ENCODE data around the gene ZNRF2.
"Not testable (repeated sequence)": the region's sequence is repeated elsewhere in the genome, so short reads cannot be mapped to it uniquely, and the experiment has no call there.

ZNRF2 gene

DNA sequence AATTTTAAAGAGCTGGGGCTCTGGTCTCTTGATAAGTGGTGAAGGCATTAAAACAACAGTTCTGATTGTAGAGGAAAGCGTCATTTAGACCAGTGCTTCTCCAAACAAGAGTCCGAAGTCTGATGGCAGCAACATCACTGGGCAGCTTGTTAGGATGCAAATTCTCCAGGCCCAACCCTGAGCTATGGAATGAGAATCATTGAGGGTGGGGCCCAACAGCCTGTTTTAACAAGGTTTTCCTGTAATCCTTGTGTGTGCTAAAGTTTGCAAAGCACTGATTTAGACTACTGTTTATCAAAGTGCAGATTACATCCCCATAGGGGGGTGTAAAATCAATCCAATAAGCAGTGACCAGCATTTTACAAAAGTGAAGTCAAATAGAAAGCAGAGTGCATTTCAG lies 2.6 kb upstream of the ZNRF2 start:
- POLR2A ChIA-PET = no interaction called here

DNA sequence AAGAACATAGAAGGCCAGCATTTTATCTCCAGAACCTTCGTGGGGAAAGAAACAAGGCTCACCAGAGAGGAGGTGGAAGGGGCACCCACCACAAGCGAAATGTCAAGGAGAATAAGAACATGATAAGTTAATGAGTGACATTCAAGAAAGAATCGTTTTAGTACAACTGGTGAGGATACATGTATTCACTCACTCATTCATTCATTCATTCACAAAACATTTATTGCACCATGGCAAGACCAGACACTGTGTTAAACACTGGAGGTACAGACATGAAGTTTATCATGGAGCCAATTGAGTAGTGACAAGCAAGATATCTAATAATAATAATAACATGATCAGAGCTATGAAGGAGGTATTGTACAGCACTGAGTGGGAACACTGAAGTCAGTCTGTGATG lies 1.7 kb upstream of the ZNRF2 start:
- no peak for DNase-seq (ENCODE audit: extremely low spot score)
- TF ChIP-seq SP1 (IDR thresholded peaks at IDR 0.05) (no peak), L3MBTL2 (conservative IDR thresholded peaks at IDR 0.05) (no peak), CTBP1 (IDR thresholded peaks at IDR 0.05; ENCODE audit: borderline replicate concordance) (no peak), ELF4 (IDR thresholded peaks at IDR 0.05) (no peak)
- POLR2A ChIA-PET = no interaction called here
- CTCF ChIA-PET = no interaction called here

More for the DNA sequence above, 2.6 kb upstream of the ZNRF2 start:
- TF ChIP-seq, protein P1, sequence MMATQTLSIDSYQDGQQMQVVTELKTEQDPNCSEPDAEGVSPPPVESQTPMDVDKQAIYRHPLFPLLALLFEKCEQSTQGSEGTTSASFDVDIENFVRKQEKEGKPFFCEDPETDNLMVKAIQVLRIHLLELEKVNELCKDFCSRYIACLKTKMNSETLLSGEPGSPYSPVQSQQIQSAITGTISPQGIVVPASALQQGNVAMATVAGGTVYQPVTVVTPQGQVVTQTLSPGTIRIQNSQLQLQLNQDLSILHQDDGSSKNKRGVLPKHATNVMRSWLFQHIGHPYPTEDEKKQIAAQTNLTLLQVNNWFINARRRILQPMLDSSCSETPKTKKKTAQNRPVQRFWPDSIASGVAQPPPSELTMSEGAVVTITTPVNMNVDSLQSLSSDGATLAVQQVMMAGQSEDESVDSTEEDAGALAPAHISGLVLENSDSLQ (IDR thresholded peaks at IDR 0.05) = no peak
- no peak for DNase-seq (ENCODE audit: extremely low spot score)
- CTCF ChIA-PET = no interaction called here

DNA sequence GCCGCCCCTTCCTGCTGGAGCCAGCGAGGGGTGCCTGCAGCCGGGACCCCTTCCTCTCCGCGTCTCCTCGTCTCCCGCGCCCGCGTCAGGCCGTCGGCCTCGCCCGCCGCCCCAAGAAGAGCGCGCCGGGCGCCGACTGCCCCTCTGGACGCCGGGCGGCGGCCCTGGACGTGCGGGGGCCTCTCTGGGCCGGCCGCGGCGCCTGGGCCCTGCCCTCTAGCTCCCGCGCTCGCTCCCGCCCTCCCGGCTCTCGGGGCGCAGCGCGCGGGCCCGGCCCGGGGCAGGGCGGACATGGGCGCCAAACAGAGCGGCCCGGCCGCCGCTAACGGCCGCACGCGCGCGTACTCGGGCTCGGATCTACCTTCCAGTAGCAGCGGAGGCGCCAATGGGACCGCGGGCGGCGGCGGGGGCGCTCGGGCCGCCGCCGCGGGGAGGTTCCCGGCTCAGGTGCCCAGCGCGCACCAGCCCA lies 704 bp downstream of the ZNRF2 start:
- ChIA-PET CTCF (interaction anchor here (1.7 kb wide), 1 partner anchor 9 kb away, joined by 4 read pairs; no protein-coding TSS in a partner anchor), POLR2A (interaction anchor here (0.7 kb wide), 1 partner anchor 64 kb away, joined by 3 read pairs; no protein-coding TSS in a partner anchor)
- TF ChIP-seq L3MBTL2 (conservative IDR thresholded peaks at IDR 0.05) = no peak
- no peak for TF ChIP-seq TARDBP (IDR thresholded peaks at IDR 0.05)
- no peak for TF ChIP-seq BHLHE40 (IDR thresholded peaks at IDR 0.05; ENCODE audit: borderline replicate concordance)
- no peak for TF ChIP-seq FOXA1 (IDR thresholded peaks at IDR 0.05)
- TF ChIP-seq FOXM1 (IDR thresholded peaks at IDR 0.05; ENCODE audit: borderline replicate concordance) = no peak
- no peak for TF ChIP-seq FOXK2 (IDR thresholded peaks at IDR 0.05)
- TF ChIP-seq HDGF (IDR thresholded peaks at IDR 0.05; ENCODE audit: borderline replicate concordance) = no peak
- TF ChIP-seq, protein P1 (IDR thresholded peaks at IDR 0.05) = no peak
- TF ChIP-seq ZNF384 (IDR thresholded peaks at IDR 0.05) = no peak
- TF ChIP-seq SUZ12 (IDR thresholded peaks at IDR 0.05) = no peak
- TF ChIP-seq ELF4 (IDR thresholded peaks at IDR 0.05) = no peak
- no peak for TF ChIP-seq SP1 (IDR thresholded peaks at IDR 0.05)
- no peak for TF ChIP-seq NFRKB (IDR thresholded peaks at IDR 0.05)
- TF ChIP-seq CTBP1 (IDR thresholded peaks at IDR 0.05; ENCODE audit: borderline replicate concordance) = no peak
- no peak for TF ChIP-seq LEF1 (IDR thresholded peaks at IDR 0.05; ENCODE audit: borderline replicate concordance)
- TF ChIP-seq ARNT (IDR thresholded peaks at IDR 0.05) = no peak
- no peak for DNase-seq (ENCODE audit: extremely low spot score)

DNA sequence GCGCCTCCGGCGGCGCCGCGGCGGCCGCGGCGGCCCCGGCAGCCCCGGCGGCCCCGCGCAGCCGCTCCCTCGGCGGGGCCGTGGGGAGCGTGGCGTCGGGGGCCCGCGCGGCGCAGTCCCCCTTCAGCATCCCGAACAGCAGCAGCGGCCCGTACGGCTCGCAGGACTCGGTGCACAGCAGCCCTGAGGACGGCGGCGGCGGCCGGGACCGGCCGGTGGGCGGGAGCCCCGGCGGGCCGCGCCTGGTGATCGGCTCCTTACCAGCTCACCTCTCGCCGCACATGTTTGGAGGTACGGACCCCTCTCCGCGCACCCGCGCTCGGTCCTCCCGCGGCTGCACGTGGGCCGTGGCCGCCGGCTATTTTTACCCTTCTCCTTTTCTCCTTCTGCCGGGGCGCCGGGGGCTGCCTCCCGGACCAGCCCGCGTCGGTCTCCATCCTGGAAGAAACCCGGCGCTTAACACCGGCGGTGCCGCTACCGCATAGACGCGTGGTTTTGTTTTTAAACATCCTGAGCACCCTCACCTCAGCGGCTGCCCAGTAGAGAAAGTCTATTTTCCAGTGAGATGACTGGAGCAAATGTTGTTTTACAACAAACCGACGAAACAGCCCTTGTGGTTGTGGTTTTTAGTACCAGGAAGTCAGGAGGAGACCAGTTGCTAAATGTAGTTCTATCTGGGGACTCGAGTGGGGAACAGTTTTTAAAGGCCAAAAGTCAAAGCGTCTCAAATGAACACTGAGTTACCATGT lies 1.3 kb downstream of the ZNRF2 start:
- TF ChIP-seq TARDBP (IDR thresholded peaks at IDR 0.05) = no peak
- TF ChIP-seq ZNF384 (IDR thresholded peaks at IDR 0.05) = no peak
- TF ChIP-seq FOXA1 (IDR thresholded peaks at IDR 0.05) = no peak
- TF ChIP-seq NFRKB (IDR thresholded peaks at IDR 0.05) = no peak
- TF ChIP-seq CTBP1 (IDR thresholded peaks at IDR 0.05; ENCODE audit: borderline replicate concordance) = no peak
- no peak for TF ChIP-seq ARNT (IDR thresholded peaks at IDR 0.05)
- TF ChIP-seq FOXK2 (IDR thresholded peaks at IDR 0.05) = no peak
- no peak for TF ChIP-seq ELF4 (IDR thresholded peaks at IDR 0.05)
- CTCF ChIA-PET = interaction anchor here (1.7 kb wide), 1 partner anchor 10 kb away, joined by 4 read pairs; no protein-coding TSS in a partner anchor
- POLR2A ChIA-PET = no interaction called here
- no peak for DNase-seq (ENCODE audit: extremely low spot score)

DNA sequence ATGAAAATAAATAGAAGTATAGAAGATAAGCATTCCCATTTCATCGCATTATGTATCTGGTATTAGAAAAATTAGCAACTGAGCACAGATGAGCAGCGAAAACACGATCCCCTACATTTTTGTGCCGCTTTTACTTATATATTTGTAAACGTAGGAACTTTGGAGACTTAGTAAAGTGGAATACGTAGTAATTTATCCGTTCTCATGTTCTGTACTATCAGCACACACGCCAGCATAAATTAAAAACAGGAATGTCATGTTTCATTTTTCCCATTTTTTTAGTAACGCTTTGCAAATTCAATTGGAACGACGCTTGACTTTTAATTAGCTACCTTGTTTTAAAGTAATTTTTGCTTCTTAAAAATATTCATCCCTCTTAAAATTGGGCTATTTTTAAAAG lies 2.4 kb downstream of the ZNRF2 start:
- POLR2A ChIA-PET = no interaction called here
- TF ChIP-seq BHLHE40 (IDR thresholded peaks at IDR 0.05; ENCODE audit: borderline replicate concordance) (no peak), FOXA1 (IDR thresholded peaks at IDR 0.05) (no peak), FOXK2 (IDR thresholded peaks at IDR 0.05) (no peak), SP1 (IDR thresholded peaks at IDR 0.05) (no peak), ZNF384 (IDR thresholded peaks at IDR 0.05) (no peak), HDGF (IDR thresholded peaks at IDR 0.05; ENCODE audit: borderline replicate concordance) (no peak), SUZ12 (IDR thresholded peaks at IDR 0.05) (no peak), TARDBP (IDR thresholded peaks at IDR 0.05) (no peak), CTBP1 (IDR thresholded peaks at IDR 0.05; ENCODE audit: borderline replicate concordance) (no peak), LEF1 (IDR thresholded peaks at IDR 0.05; ENCODE audit: borderline replicate concordance) (no peak), FOXM1 (IDR thresholded peaks at IDR 0.05; ENCODE audit: borderline replicate concordance) (no peak), ARNT (IDR thresholded peaks at IDR 0.05) (no peak), NFRKB (IDR thresholded peaks at IDR 0.05) (no peak), ELF4 (IDR thresholded peaks at IDR 0.05) (no peak), L3MBTL2 (conservative IDR thresholded peaks at IDR 0.05) (no peak)
- TF ChIP-seq, protein P1 (IDR thresholded peaks at IDR 0.05) = no peak
- DNase-seq (ENCODE audit: extremely low spot score) = no peak
- CTCF ChIA-PET = no interaction called here

DNA sequence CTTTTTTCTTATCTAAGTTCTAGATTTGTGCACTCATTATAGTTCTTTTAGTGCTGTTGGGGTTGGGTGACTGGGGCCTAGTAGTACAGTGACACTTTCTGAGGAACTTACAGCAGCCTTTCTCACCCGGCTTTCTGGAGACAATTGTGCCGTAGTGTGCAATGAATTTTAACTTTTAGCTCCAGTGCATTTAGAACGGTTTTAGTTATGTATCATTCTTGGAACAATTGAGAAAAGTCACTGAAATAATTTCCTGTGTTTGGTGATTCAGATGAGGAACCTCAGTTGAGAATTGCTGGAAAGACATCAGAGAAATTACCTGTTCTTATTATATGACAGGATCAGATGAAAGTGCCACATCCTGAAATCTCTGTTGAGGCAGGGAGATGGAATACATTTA lies 3.2 kb downstream of the ZNRF2 start:
- POLR2A ChIA-PET; DNase-seq (ENCODE audit: extremely low spot score); CTCF ChIA-PET: not testable (repeated sequence)

DNA sequence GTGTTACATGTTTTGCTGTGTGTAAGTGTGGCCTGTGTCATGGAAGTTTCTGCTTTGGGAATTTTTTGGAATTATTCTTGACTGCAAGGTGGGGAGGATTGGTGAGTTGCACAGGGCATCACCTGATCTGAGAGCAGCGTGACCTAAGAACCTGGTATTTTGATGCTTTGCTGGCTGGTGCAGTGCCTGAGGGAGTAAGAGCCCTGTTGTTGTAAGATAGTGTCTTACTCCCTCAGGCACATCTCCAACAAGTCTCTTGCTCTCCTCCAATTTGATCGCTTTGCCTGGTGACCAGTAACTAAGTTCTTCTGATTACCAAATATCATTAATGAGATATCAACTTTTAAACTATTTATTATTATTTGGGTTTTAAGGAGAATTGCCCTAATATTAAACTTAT lies 5.2 kb downstream of the ZNRF2 start:
- DNase-seq (ENCODE audit: extremely low spot score); CTCF ChIA-PET; POLR2A ChIA-PET: not testable (repeated sequence)

DNA sequence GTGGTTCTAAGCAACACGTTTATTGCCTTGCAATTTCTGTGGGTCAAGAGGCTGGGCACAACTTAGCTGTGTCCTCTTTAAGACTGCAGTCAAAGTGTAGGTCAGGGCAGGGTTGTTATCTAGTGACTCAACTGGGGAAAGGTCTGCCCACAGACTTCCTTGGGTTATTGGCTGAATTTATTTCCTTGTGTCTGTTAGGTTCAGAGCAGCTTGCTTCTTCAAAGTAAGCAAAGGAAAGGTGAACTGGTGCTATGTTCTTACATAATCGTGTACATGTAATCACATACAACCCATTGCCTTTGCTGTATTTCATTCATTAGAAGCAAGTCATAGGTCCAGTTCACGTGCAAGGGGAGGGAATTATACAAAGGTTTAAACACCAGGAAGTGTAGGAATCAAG lies 5.9 kb downstream of the ZNRF2 start:
- DNase-seq (ENCODE audit: extremely low spot score); POLR2A ChIA-PET; CTCF ChIA-PET: not testable (repeated sequence)

DNA sequence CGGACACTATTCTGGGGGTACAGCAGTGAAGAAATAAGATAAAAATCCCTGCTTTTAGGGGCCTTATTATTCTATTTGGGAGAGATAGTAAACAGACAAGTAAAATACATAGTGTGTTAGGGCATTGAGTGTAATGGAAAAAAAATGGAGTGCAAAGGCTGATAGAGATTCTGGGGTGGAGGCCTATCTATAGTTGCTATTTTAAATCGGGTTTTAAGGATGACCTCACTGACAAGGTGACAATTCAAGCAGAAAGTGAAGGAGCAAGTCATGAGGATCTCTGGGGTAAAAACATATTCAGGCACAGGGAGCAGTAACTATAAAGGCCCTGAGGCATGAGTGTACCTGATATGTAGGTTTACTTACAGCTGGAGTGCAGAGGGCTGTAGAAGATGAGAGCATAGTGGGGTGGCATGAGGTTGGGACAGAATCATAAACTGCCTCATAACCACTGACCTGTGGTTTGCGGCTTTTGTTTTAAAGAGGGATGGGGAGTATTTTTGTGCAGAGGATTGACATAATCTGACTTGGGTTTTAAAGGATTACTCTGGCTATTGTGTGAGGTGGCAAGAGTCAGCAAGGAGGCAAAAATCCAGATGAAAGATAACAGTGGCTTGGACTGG lies 8.1 kb downstream of the ZNRF2 start:
- CTCF ChIA-PET = interaction anchor here (1.6 kb wide), 1 partner anchor 16 kb away, joined by 3 read pairs; no protein-coding TSS in a partner anchor
- DNase-seq (ENCODE audit: extremely low spot score); POLR2A ChIA-PET: not testable (repeated sequence)

DNA sequence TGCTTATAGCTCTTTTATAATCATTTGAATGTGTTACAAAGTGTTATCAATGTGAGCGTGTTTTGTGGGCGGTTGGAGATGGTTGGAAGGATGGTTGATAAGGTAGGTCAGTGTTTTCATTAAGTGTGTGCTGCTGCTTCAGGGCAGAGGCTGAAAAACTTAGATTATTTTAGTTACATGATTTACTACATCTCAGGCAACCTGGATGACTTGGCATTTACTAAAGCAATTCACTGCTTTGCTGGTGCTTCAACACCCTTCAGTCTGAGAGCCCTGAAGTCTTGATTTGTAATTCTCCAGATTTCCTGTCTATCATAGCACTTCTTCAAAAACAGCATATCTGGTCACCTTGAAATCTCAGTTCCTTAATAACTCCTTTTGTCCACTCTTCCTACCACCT lies 11.9 kb downstream of the ZNRF2 start:
- CTCF ChIA-PET = not testable (repeated sequence)

DNA sequence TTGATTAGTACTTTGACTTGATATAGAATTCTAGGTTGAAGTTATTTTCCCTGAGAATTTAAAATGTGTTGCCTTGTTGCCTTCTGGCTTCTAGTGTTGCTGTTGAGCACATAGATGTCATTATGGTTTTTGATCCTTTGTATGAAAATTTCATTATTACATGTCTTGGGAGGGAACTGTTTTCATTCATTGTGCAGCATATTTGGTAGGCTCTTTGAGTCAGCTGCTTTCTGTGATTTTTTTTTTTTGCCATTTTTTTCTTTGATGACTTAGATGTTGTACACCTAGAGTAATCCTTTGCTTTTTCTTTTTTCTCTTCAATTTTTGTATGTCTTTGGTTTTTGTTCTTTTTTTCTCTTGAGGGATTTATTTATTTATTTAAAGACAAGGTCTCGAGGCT lies 13.1 kb downstream of the ZNRF2 start:
- CTCF ChIA-PET; DNase-seq (ENCODE audit: extremely low spot score); POLR2A ChIA-PET: not testable (repeated sequence)

More for the DNA sequence above, 11.9 kb downstream of the ZNRF2 start:
- POLR2A ChIA-PET; DNase-seq (ENCODE audit: extremely low spot score): not testable (repeated sequence)
